ENCODE results near the gene SYNDIG1.

The SYNDIG1 gene

DNA sequence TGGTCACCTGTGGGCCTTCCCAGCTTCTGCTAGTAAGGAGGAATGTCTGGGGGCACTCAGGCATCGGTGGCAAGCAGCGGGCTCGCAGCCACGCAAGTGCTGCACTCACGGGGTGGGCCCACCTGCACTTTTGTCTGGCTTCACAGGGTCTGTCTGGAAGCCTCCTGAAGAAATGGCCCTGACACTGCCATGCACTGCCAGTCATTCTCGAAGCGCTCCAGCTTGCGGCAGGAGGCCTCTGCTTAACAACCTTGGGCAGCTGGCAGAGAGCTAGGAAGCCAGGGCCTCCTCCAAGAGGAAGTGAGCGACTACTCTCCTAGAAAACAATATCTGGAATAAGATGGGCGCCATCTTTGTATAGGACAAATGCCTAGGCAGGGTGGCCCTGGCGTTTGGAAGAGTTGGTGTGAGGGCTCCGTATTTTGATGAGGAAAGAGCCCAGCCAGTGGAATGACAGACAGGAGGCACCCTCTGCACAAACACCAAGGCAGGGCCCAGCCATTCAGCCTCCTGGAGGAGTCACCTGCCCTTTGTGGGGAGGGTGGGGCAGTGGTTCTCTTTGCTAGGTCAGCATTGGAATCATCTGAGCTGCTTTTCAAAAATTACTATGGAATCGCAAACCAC lies 113.9 kb downstream of the SYNDIG1 start:
- DNase-seq (ENCODE audit: low read depth in 2 of 3, low spot score in 1 of 3), result no peak

DNA sequence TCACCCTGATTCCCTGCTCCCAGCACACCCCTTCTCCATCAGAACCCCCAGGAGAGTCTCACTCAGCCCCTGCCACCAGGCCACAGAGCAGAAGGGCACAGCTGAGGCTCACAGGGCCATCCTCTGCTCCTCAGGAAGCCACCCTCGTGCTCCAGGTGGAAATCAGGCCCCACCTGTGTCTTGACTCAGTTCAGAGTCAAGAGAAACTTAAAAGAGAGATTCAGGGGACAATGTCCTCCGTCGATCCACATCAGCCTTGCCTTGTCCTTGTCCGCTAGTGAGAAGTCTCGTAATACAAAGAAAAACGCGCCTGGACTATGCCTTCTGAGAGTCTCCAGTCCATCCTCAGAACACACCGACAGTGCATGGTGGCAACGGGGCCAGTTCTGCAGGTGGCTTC lies 114.6 kb downstream of the SYNDIG1 start:
- no peak for DNase-seq (ENCODE audit: low read depth in 2 of 3, low spot score in 1 of 3)

- DNase-seq (ENCODE audit: low read depth in 2 of 3, low spot score in 1 of 3), result no peak
Observed at GRCh38 chr20:24584538-24585356, 115.3 kb downstream of the SYNDIG1 start.

DNA sequence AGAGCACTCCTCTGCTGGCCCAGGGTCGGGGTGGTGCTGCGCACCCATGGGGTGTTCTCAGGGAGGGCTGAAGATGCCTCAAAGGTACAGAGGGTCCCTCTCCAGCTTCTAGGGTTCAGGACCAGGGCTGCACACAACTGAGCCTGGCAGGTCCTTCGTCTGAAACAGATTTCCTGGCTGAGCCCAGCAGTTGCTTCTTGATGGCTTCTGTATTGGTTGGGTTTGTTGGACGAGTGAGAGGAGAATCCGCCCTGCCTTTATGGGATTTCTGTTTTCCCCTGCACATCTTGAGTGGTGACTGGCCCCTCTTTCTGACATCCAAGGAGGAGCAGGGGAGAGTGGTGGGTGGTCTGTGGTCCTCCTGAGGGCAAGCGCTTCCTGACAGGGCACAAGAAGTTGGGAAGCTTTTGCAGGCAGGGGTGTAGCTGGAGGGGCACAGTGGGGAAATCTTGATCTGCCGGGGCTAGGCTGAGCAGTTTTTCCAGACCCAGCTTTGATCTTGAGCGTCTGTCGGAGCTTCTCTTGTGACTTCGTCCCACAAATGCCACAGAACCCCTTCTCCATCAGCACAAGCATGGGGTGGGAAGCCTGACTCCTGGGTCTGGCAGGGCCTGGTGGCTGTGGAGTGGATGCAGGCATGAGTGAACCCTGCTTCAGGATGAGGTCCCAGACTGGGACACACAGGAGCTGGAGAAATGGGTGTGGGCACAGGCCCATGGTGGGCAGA lies 116.5 kb downstream of the SYNDIG1 start:
- DNase-seq (ENCODE audit: low read depth in 2 of 3, low spot score in 1 of 3), result no peak

GRCh38 chr20:24586523-24586840 lies 117.1 kb downstream of the SYNDIG1 start:
- DNase-seq (ENCODE audit: low read depth in 2 of 3, low spot score in 1 of 3), result no peak

DNA sequence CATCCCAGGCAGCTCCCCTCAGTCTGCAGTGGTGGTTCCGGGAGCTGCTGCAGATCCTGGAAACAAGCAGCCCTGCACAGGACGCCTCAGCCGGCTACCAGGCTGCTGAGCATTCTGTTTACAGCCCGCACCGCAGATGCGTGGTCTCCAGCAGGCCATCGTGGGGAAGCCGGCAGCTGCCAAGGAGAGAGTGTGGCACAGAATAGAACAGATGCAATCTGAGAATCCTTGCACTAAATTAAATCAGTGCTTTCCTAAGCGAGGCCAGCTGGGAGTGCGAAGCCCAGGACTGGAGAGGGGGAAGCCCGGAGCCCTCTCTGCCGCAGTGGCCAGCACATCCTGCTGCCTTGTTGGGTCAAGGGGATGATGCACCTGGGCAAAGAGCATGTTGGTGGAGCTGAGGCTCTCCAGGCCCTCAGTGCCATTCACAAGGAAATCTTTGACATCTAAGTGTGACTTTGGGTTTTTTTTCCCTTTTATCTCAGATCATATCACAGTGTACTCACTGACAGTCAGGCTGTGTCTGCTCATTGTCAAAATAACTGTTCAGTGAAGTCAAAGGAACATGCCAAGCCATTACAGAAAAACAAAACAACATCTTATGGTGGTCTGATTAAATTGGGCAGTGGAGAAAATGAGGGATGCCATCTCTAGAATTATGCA lies 118.1 kb downstream of the SYNDIG1 start:
- no peak for DNase-seq (ENCODE audit: low read depth in 2 of 3, low spot score in 1 of 3)

DNA sequence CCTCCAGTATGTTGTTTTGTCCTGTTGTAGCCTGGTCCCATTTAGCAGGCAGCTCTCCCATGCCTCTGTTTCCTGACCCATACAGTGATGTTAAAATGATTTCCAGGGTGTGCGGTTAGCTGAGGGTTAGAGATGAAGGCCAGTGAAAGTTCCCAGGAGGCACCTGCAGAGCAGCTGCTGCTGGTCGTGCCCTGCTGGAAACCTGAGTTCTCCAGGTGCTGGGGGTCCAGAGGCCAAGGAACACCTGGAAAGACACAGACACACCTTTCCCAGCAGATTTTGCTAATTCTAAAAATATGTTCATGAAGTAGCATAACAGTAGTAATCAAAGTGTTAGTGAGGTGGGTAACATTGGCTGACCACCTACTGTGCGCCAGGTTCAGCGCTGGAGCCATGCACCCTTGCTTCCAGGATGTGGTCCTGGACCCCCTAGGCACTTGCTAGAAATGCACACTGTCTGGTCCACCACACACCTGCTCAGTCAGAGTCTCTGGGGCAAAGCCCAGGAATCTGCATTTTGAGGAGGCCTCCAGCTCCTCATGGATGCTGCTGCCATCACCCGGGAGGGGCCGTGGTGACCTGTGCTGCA lies 118.7 kb downstream of the SYNDIG1 start:
- no peak for DNase-seq (ENCODE audit: low read depth in 2 of 3, low spot score in 1 of 3)

GRCh38 chr20:24588725-24589340 lies 119.4 kb downstream of the SYNDIG1 start:
- DNase-seq (ENCODE audit: low read depth in 2 of 3, low spot score in 1 of 3), result no peak

DNA sequence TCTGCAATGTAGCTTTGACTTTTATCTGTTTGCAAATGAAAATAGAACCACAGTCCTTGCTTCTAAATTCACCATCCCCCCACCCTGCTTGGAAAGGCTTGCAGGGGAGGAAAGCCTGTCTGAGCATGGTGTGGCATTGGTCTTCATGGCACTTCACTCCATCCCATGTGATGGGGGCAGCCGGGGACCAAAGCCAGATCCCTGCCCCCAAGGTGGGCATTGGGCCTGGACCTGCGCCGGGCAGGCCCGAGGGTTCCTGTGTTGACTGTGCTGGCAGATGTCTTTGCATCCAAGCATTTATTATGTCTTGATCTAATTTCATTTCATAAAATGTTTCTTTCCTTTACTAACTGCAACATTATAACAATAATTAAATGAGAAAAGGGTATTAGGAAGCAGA lies 120.0 kb downstream of the SYNDIG1 start:
- DNase-seq (ENCODE audit: low read depth in 2 of 3, low spot score in 1 of 3), result no peak

- no peak for DNase-seq (ENCODE audit: low read depth in 2 of 3, low spot score in 1 of 3)
Observed at GRCh38 chr20:24589815-24590177, 120.4 kb downstream of the SYNDIG1 start.

- no peak for DNase-seq (ENCODE audit: low read depth in 2 of 3, low spot score in 1 of 3)
Observed at GRCh38 chr20:24590178-24590982, 121.0 kb downstream of the SYNDIG1 start.

DNA sequence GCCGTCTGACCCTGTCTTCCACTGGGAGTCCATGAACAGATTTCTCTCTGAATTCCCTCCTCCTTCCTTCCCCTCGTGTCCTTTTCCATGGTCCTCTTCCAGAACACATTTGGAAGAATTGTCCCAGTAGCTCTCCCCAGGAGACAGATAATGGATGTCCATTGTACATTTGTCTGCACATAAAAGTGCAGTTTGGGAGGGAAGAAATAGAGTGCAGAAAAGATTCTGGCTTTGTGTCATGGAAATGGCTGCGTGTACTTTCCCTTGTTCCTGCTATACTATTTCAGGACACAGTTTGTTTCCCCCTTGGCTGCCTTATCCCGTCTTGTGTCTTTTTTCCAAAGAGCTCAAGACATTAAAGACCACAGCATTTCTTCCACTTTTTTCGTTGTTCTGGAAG lies 127.6 kb downstream of the SYNDIG1 start:
- no peak for DNase-seq (ENCODE audit: low read depth in 2 of 3, low spot score in 1 of 3)

DNA sequence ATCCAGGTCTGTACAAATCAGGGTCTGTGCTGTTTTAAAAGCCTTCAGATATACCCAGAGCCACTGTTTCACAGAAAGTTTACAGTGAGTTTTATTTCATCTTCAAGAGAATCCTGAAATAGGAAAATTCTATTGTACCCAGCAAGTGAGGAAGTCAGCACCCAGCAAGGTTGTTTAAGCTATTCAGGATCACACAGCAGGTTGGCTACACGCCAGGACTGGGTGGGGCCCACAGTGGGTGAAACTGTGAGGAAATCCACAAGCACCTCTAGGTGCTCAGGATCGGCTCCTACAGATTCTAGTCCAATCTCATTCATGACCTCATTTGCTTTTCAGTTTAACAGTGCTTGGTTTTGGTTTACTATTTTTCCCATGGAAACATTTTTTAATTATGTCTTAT lies 128.9 kb downstream of the SYNDIG1 start:
- DNase-seq (ENCODE audit: low read depth in 2 of 3, low spot score in 1 of 3), result no peak

DNA sequence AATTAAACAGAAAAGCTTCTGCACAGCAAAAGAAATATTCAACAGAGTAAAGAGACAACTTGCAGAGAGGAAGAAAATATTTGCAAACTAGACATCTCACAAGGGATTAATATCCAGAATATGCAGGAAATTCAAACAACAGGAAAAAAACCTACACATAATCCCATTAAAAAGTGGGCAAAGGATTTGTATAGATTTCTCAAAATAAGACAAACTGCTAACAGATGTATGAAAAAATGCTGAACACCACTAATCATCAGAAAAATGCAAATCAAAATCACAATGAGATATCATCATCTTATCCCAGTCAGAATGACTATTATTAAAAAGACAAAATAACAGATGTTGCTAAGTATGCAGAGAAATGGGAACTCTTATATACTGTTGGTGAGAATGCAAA lies 129.6 kb downstream of the SYNDIG1 start:
- DNase-seq (ENCODE audit: low read depth in 2 of 3, low spot score in 1 of 3), result no peak

DNA sequence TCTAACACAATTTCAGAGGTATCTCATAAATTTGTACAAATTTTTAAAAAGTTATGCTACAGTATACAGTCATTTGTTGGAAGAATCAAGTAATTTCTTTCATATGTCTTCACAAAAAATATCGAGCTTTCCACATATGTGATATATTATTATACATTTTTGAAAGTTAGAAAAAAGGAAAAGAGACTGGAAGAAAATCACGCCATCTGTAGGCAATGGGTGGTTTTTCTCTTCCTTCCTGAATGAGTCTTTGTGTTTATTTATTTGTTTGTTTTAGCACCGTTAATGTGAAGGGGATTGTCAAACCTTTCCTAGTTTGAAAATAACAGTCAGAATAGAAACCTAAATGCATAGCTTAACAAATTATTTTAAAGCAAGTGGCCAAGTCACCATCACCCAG lies 130.6 kb downstream of the SYNDIG1 start:
- DNase-seq (ENCODE audit: low read depth in 2 of 3, low spot score in 1 of 3), result no peak

DNA sequence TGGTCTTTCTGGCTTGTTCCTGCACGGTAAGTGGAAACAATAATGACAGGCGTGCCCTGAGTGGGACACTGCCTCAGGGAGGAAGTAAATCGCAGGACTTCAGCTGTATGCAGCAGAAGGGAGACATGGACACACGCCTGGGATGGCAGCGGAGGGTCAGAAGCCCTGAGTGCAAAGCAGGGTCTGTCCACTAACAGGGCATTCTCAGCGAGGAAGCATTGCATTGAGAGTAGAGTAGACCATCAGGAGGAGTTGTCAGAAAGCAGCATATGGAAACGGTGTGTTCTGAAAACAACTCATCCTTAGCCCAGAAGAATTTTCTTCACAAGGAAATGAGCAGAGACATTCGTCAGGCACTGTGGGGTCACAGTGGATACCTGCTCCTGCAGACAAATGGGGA lies 134.0 kb downstream of the SYNDIG1 start:
- no peak for DNase-seq (ENCODE audit: low read depth in 2 of 3, low spot score in 1 of 3)

DNA sequence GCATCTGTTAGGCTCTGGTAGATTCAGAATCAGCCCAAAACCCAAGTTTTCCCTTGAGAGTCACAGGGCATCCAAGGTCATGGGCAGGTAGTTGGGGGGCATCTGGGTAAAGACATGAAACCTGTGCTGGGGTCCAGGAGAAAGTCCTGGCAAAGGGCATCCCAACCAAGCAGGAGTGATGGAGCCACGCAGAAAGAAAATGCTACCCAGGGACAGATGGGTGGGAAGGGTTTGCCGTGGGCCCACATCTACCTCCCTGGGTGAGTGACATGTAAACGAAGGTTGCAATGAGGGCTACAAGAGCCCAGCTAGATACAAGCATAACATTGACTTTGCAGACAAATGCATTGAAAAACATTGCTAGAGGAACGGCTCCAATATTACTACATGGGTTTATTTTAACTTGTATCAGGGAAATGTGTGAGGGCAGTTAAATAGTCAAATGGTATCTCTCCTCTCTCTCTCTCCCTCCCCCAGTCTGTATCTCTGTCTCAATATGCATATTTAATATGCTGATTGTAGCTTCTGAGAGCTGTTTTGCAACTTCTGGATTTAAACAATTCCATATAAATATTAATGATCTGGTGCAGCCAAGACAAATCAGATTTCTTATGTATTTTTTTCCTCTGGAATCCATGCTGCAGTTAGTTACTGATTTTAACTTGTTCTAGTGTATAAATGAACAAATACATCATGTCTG lies 135.7 kb downstream of the SYNDIG1 start:
- no peak for DNase-seq (ENCODE audit: low read depth in 2 of 3, low spot score in 1 of 3)

DNA sequence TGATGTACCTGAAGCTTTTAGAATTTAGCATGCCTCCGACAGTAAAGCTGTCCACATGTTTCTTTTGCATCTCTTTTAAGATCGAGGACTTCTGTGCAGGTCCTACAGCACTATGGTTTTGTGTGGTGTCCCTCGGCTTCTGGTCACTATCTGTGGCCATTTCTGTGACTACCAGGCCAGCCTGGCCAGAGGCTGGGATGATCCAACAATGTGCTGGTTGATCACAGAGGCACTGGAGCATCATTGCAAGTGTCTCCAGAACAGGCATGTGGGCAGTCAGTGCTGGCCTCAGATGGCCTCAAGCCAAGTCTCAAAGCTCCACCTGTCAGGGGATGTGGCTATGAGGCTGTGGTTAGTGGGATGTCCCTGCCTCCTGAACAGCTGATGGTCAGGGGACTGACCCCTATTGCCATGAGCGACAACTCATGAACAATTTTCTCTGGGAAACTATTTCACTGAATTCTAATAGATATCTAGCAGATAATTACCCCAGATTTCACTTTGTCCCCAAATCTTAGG lies 136.6 kb downstream of the SYNDIG1 start:
- DNase-seq (ENCODE audit: low read depth in 2 of 3, low spot score in 1 of 3), result no peak

GRCh38 chr20:24607402-24607801 lies 138.0 kb downstream of the SYNDIG1 start:
- no peak for DNase-seq (ENCODE audit: low read depth in 2 of 3, low spot score in 1 of 3)

Measured in stimulated activated CD4-positive, alpha-beta T cell treated with anti-CD3 and anti-CD28 coated beads, Interleukin-12 subunit alpha, Interleukin-12 subunit beta, amount 100 ng/mL, for 48 hours (primary cell).